OCI-LY7 (cell line): ENCODE results near the gene GGN.

ENCODE experiments used
- EZH2phosphoT487 ChIP-seq: fragments of 200-600 bp; sonication (generic); IDR thresholded peaks from 2 replicates; pipeline ENCODE4 v1.6.1; 2018; ENCODE audit warnings: low read depth, borderline replicate concordance, mild to moderate bottlenecking, mixed run types, antibody characterized with exemption, low read length, moderate library complexity, mixed read lengths
- TF ChIP-seq, protein P1 (sequence below): fragments of 200-600 bp; sonication (generic); conservative IDR thresholded peaks from 2 replicates; pipeline ENCODE4 v1.5.1; 2014; ENCODE audit warnings: mild to moderate bottlenecking, antibody characterized with exemption, low read length, moderate library complexity, mixed read lengths

DNA sequence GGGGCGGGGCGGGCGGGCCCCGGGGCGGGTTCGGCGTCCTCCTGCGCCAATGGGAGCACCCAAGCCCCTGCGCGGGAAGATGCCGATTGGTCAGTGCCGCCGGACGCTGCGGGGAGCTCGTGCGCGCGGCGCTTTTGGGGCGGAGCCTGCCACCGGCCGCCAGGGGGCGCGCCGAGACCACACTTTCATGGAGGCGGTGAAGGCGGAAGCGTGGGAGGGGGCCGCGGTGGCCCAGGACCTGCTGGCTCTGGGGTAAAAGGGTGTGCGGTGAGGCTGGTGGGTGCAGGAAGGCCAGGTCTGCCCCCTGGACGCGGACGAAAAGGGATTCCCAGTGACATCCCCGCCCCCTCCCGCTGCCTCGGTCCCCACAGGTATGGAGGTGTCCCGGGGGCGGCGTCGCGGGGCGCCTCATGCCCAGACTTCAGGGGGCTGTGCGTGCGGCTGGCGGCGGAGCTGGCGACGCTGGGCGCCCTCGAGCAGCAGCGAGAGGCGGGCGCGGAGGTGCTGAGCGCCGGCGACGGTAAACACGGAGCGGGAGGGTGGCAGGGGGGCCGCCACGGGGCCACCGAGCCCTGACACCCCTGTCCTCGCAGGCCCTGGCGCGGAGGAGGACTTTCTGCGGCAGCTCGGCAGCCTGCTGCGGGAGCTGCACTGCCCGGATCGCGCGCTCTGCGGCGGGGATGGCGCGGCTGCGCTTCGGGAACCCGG, 15.3 kb upstream of the GGN start, which contains the start of gene FAM98C:
- TF ChIP-seq, protein P1, sequence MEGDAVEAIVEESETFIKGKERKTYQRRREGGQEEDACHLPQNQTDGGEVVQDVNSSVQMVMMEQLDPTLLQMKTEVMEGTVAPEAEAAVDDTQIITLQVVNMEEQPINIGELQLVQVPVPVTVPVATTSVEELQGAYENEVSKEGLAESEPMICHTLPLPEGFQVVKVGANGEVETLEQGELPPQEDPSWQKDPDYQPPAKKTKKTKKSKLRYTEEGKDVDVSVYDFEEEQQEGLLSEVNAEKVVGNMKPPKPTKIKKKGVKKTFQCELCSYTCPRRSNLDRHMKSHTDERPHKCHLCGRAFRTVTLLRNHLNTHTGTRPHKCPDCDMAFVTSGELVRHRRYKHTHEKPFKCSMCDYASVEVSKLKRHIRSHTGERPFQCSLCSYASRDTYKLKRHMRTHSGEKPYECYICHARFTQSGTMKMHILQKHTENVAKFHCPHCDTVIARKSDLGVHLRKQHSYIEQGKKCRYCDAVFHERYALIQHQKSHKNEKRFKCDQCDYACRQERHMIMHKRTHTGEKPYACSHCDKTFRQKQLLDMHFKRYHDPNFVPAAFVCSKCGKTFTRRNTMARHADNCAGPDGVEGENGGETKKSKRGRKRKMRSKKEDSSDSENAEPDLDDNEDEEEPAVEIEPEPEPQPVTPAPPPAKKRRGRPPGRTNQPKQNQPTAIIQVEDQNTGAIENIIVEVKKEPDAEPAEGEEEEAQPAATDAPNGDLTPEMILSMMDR, result peak; percentile 83
- TF ChIP-seq EZH2phosphoT487, result no peak
